Omental fat pad (tissue), 4 donors: ENCODE results near the gene CALML3. TPM values are rescaled to one million over a fixed set of nuclear protein-coding genes. Genes with fewer than 3 reads are reported as not detected.
"Not testable (repeated sequence)": the region's sequence is repeated elsewhere in the genome, so short reads cannot be mapped to it uniquely, and the experiment has no call there.

Experiments
- ATAC-seq: fragments of 150-250 bp; one replicate; pipeline ENCODE4 v1.9.1; 2016; ENCODE audit warnings: mild to moderate bottlenecking, moderate library complexity; ENCODE audit not compliant: low FRiP score
- DNase-seq: peaks from one replicate; pipeline ENCODE4 v3.0.0-alpha.2; 2019; ENCODE audit warnings: low spot score
- CTCF ChIP-seq, 3 donors: fragments of 450-650 bp; IDR thresholded peaks; one replicate each; pipeline ENCODE4 v1.5.1; 2016 to 2017; ENCODE audit warnings: antibody characterized with exemption in 3 of 3, mild to moderate bottlenecking in 3 of 3, moderate library complexity in 2 of 3
- total RNA-seq, 4 donors: library from RNA; depleted of rRNA; stranded (reverse); fragments of >200 nt; gene quantifications; one replicate each; pipeline ENCODE4 v1.1.0, GENCODE V29; 2016

Gene CALML3
- not detected for total RNA-seq

GRCh38 chr10:5524641-5525560 is at the start of gene CALML3:
CALML3 (plus strand) TSS chr10:5524961; CDS start chr10:5525086, 125 bp downstream.
- DNase-seq (no peak), ATAC-seq (no peak)
- no peak for TF ChIP-seq CTCF (IDR thresholded peaks at IDR 0.05)

GRCh38 chr10:5475088-5475487 is 49.7 kb upstream of the CALML3 start:
- not testable (repeated sequence) for ATAC-seq, DNase-seq

GRCh38 chr10:5475974-5476807 is 48.6 kb upstream of the CALML3 start:
- not testable (repeated sequence) for DNase-seq

GRCh38 chr10:5476918-5477525 is 47.7 kb upstream of the CALML3 start:
- no peak for TF ChIP-seq CTCF (IDR thresholded peaks at IDR 0.05)
- no peak for ATAC-seq
- no peak for DNase-seq

More at GRCh38 chr10:5475974-5476807, 48.6 kb upstream of the CALML3 start:
- not testable (repeated sequence) for ATAC-seq

- ATAC-seq: no peak
- no peak for DNase-seq
- TF ChIP-seq CTCF (IDR thresholded peaks at IDR 0.05): no peak
These were observed 46.6 kb upstream of the CALML3 start for GRCh38 chr10:5477948-5478693.

GRCh38 chr10:5478694-5479305 is 46.0 kb upstream of the CALML3 start:
- TF ChIP-seq CTCF (IDR thresholded peaks at IDR 0.05): no peak
- DNase-seq: no peak

GRCh38 chr10:5479481-5480161 is 45.1 kb upstream of the CALML3 start:
- no peak for ATAC-seq
- no peak for DNase-seq
- TF ChIP-seq CTCF (IDR thresholded peaks at IDR 0.05): no peak

More at GRCh38 chr10:5478694-5479305, 46.0 kb upstream of the CALML3 start:
- no peak for ATAC-seq
